Karpas-422 (cell line): Measurements from ENCODE around the gene NUP62CL. TPM values are rescaled to one million over a fixed set of nuclear protein-coding genes. Genes with fewer than 3 reads are reported as not detected.
A peak's percentile ranks its signal among the peaks of the same experiment; 100 is the strongest.

ENCODE experiments used
- DNase-seq: peaks from one replicate; pipeline ENCODE4 v3.0.0-alpha.2; 2015
- H2AFZ ChIP-seq: fragments of 200-600 bp; sonication (generic); 2 replicates; pipeline ENCODE4 v1.6.1; 2014; ENCODE audit warnings: antibody characterized with exemption, low read length, mixed read lengths
- H3K27ac ChIP-seq: fragments of 200-600 bp; sonication (generic); 2 replicates; pipeline ENCODE4 v1.5.1; 2014; ENCODE audit warnings: mild to moderate bottlenecking, low read length, moderate library complexity
- H3K27me3 ChIP-seq: fragments of 200-600 bp; sonication (generic); 2 replicates; pipeline ENCODE4 v1.6.1; 2014; ENCODE audit warnings: low read length, mixed read lengths
- H3K36me3 ChIP-seq: fragments of 200-600 bp; sonication (generic); 2 replicates; pipeline ENCODE4 v1.6.1; 2014; ENCODE audit warnings: low read length, mixed read lengths; ENCODE audit not compliant: insufficient read depth
- H3K4me1 ChIP-seq: fragments of 200-600 bp; sonication (generic); 2 replicates; pipeline ENCODE4 v1.6.1; 2014; ENCODE audit warnings: mild to moderate bottlenecking, low read length, mixed read lengths
- H3K4me2 ChIP-seq: fragments of 200-600 bp; sonication (generic); 2 replicates; pipeline ENCODE4 v1.6.1; 2014; ENCODE audit warnings: low read length, low read depth, mild to moderate bottlenecking; ENCODE audit not compliant: poor library complexity, severe bottlenecking
- H3K4me3 ChIP-seq: fragments of 200-600 bp; sonication (generic); 2 replicates; pipeline ENCODE4 v1.5.1; 2014; ENCODE audit warnings: mild to moderate bottlenecking, antibody characterized with exemption, low read length, mixed read lengths
- H3K79me2 ChIP-seq: fragments of 200-600 bp; sonication (generic); 2 replicates; pipeline ENCODE4 v1.6.1; 2014; ENCODE audit warnings: mild to moderate bottlenecking, low read length, mixed read lengths
- H3K9ac ChIP-seq: fragments of 200-600 bp; sonication (generic); 2 replicates; pipeline ENCODE4 v1.6.0; 2014; ENCODE audit warnings: low read length
- H3K9me2 ChIP-seq: fragments of 200-600 bp; sonication (generic), shearing (Covaris generic); replicated peaks from 2 replicates; pipeline ENCODE4 v1.6.0; 2014; ENCODE audit warnings: mild to moderate bottlenecking, low read length, moderate library complexity; ENCODE audit not compliant: insufficient read depth
- H3K9me3 ChIP-seq: fragments of 300-700, 200-600 bp; sonication (generic); 2 replicates; pipeline ENCODE4 v1.6.1; 2014; ENCODE audit warnings: low read length, mixed read lengths
- H4K20me1 ChIP-seq: fragments of 200-600 bp; sonication (generic); 2 replicates; pipeline ENCODE4 v1.6.1; 2014; ENCODE audit warnings: mild to moderate bottlenecking, antibody characterized with exemption, low read length, low read depth; ENCODE audit not compliant: insufficient read depth
- total RNA-seq: library from RNA; depleted of rRNA; stranded (reverse); fragments of >200 nt; shearing (Covaris generic); gene quantifications from 2 replicates; pipeline ENCODE4 v1.2.3, GENCODE V29; 2014; ENCODE audit warnings: low replicate concordance; rRNA removed

NUP62CL gene
- 18.3 and 21.2 TPM in 2 replicates for total RNA-seq

- no peak within 1 kb of the TSS for H3K27ac ChIP-seq
These were observed at the start of gene NUP62CL, which contains the start of gene DNAAF6 for GRCh38 chrX:107205770-107206696. Gene NUP62CL, minus strand, starts transcription at chrX:107206433. Its CDS starts 31,287 bp downstream, at chrX:107175146. Gene DNAAF6, plus strand, starts transcription at chrX:107206611. Its CDS starts 6,265 bp downstream, at chrX:107212876.

GRCh38 chrX:107228486-107228819 lies 22.2 kb upstream of the NUP62CL start:
- Histone ChIP-seq H3K9ac (no peak overlapping the region), H2AFZ (no peak overlapping the region), H3K4me3 (no peak overlapping the region), H3K27ac (no peak overlapping the region), H3K9me3 (no peaks in the 10 kb centered on the region), H3K79me2 (no peaks in the 10 kb centered on the region), H3K9me2 (no peaks in the 10 kb centered on the region), H3K4me2 (no peak overlapping the region), H3K36me3 (no peaks in the 10 kb centered on the region), H3K27me3 (no peaks in the 10 kb centered on the region), H3K4me1 (peaks cover 9% of the 10 kb centered on the region), H4K20me1 (no peaks in the 10 kb centered on the region)
- no peak for DNase-seq

More at GRCh38 chrX:107205770-107206696, at the start of gene NUP62CL, which contains the start of gene DNAAF6:
- Histone ChIP-seq H3K79me2 (no peaks in the 10 kb centered on the region; the same call in 1 of the 2 replicates), H3K9me2 (no peaks in the 10 kb centered on the region), H2AFZ (peak within 1 kb of the TSS; percentile 92), H3K27me3 (no peaks in the 10 kb centered on the region), H3K9ac (peak within 1 kb of the TSS; percentile 81), H4K20me1 (no peaks in the 10 kb centered on the region), H3K4me2 (peak within 1 kb of the TSS; percentile 79), H3K4me3 (peak within 1 kb of the TSS; percentile 76), H3K36me3 (no peaks in the 10 kb centered on the region), H3K4me1 (peaks cover 10% of the 10 kb centered on the region), H3K9me3 (no peaks in the 10 kb centered on the region)
- peak; percentile 92 for DNase-seq

- no peaks in the 10 kb centered on the region for H3K27me3 ChIP-seq
- H3K27ac ChIP-seq: no peak overlapping the region
- H2AFZ ChIP-seq: no peak overlapping the region
- no peak overlapping the region for H3K9ac ChIP-seq
- H3K36me3 ChIP-seq: no peaks in the 10 kb centered on the region
- H3K9me3 ChIP-seq: no peaks in the 10 kb centered on the region
- peaks cover 9% of the 10 kb centered on the region for H3K4me1 ChIP-seq
- no peak overlapping the region for H3K4me3 ChIP-seq
- H3K79me2 ChIP-seq: no peaks in the 10 kb centered on the region
- H3K4me2 ChIP-seq: no peak overlapping the region
- peak; percentile 50 for DNase-seq
- H4K20me1 ChIP-seq: no peaks in the 10 kb centered on the region
- no peaks in the 10 kb centered on the region for H3K9me2 ChIP-seq
These were observed 21.7 kb upstream of the NUP62CL start for GRCh38 chrX:107227780-107228485.

GRCh38 chrX:107226757-107227156 lies 20.5 kb upstream of the NUP62CL start:
- no peak for DNase-seq
- H4K20me1 ChIP-seq: no peaks in the 10 kb centered on the region

GRCh38 chrX:107213477-107213876 lies 7.2 kb upstream of the NUP62CL start:
- DNase-seq: no peak
- Histone ChIP-seq H3K79me2 (no peaks in the 10 kb centered on the region), H2AFZ (no peak overlapping the region), H3K9me3 (no peaks in the 10 kb centered on the region), H4K20me1 (no peaks in the 10 kb centered on the region), H3K9me2 (no peaks in the 10 kb centered on the region), H3K4me3 (no peak overlapping the region), H3K36me3 (no peaks in the 10 kb centered on the region), H3K4me2 (no peak overlapping the region), H3K9ac (no peak overlapping the region), H3K4me1 (peaks cover 25% of the 10 kb centered on the region), H3K27ac (no peak overlapping the region), H3K27me3 (no peaks in the 10 kb centered on the region)

More at GRCh38 chrX:107226757-107227156, 20.5 kb upstream of the NUP62CL start:
- Histone ChIP-seq H3K9ac (no peak overlapping the region), H3K27ac (no peak overlapping the region), H3K79me2 (no peaks in the 10 kb centered on the region), H3K9me2 (no peaks in the 10 kb centered on the region), H3K27me3 (no peaks in the 10 kb centered on the region), H3K4me3 (no peak overlapping the region), H3K4me2 (no peak overlapping the region), H3K9me3 (no peaks in the 10 kb centered on the region), H2AFZ (no peak overlapping the region), H3K4me1 (peaks cover 9% of the 10 kb centered on the region), H3K36me3 (no peaks in the 10 kb centered on the region)

- Histone ChIP-seq H3K36me3 (no peaks in the 10 kb centered on the region), H3K4me1 (peaks cover 10% of the 10 kb centered on the region), H4K20me1 (no peaks in the 10 kb centered on the region), H3K9me2 (no peaks in the 10 kb centered on the region), H3K4me2 (no peak overlapping the region), H3K27me3 (no peaks in the 10 kb centered on the region), H3K27ac (no peak overlapping the region), H3K9me3 (no peaks in the 10 kb centered on the region), H2AFZ (no peak overlapping the region), H3K79me2 (no peaks in the 10 kb centered on the region; the same call in 1 of the 2 replicates), H3K4me3 (no peak overlapping the region), H3K9ac (no peak overlapping the region)
- DNase-seq: no peak
These were observed 1.7 kb upstream of the NUP62CL start for GRCh38 chrX:107207943-107208342.

GRCh38 chrX:107207089-107207488 lies 856 bp upstream of the NUP62CL start:
- Histone ChIP-seq H3K79me2 (no peaks in the 10 kb centered on the region; the same call in 1 of the 2 replicates), H3K9ac (no peak overlapping the region), H3K36me3 (no peaks in the 10 kb centered on the region), H3K4me3 (no peak overlapping the region), H4K20me1 (no peaks in the 10 kb centered on the region), H2AFZ (no peak overlapping the region), H3K27me3 (no peaks in the 10 kb centered on the region), H3K4me1 (peaks cover 10% of the 10 kb centered on the region), H3K27ac (no peak overlapping the region), H3K9me2 (no peaks in the 10 kb centered on the region), H3K4me2 (no peak overlapping the region), H3K9me3 (no peaks in the 10 kb centered on the region)
- no peak for DNase-seq

- Histone ChIP-seq H3K4me1 (peaks cover 10% of the 10 kb centered on the region), H2AFZ (no peak overlapping the region), H3K4me2 (peak overlapping the region; percentile 79), H3K36me3 (no peaks in the 10 kb centered on the region), H3K9ac (no peak overlapping the region), H3K27me3 (no peaks in the 10 kb centered on the region), H4K20me1 (no peaks in the 10 kb centered on the region), H3K79me2 (no peaks in the 10 kb centered on the region; the same call in 1 of the 2 replicates), H3K27ac (no peak overlapping the region), H3K4me3 (peak overlapping the region; percentile 76; the same call in 1 of the 2 replicates), H3K9me2 (no peaks in the 10 kb centered on the region), H3K9me3 (no peaks in the 10 kb centered on the region)
- no peak for DNase-seq
These were observed 448 bp upstream of the NUP62CL start for GRCh38 chrX:107206697-107207065.
